Measurements from ENCODE around the gene SNRK. TPM values are rescaled to one million over a fixed set of nuclear protein-coding genes. Genes with fewer than 3 reads are reported as not detected.

Gene SNRK
- total RNA-seq, 1 donor from 2014 or later: 18.2 TPM

GRCh38 chr3:43334976-43335375 is 48.6 kb downstream of the SNRK start:
- H3K9me3 Mint-ChIP-seq: peaks cover 9% of the 10 kb centered on the region
- H3K27me3 Mint-ChIP-seq (ENCODE audit: low read depth): no peaks in the 10 kb centered on the region
- peaks cover 13% of the 10 kb centered on the region for H3K4me1 Mint-ChIP-seq
- TF ChIP-seq CTCF (conservative IDR thresholded peaks at IDR 0.05): no peak
- H3K36me3 Mint-ChIP-seq (ENCODE audit: low read depth): peaks cover 52% of the 10 kb centered on the region
- H3K4me3 Mint-ChIP-seq: no peak overlapping the region
- DNase-seq (ENCODE audit: low read depth, low spot score): no peak
- no peak overlapping the region for H3K27ac Mint-ChIP-seq (ENCODE audit: unreplicated experiment)

GRCh38 chr3:43335799-43336198 is 49.5 kb downstream of the SNRK start:
- Mint-ChIP-seq H3K36me3 (ENCODE audit: low read depth) (peaks cover 57% of the 10 kb centered on the region), H3K27ac (ENCODE audit: unreplicated experiment) (no peak overlapping the region), H3K4me1 (peaks cover 6% of the 10 kb centered on the region), H3K4me3 (no peak overlapping the region), H3K9me3 (peaks cover 10% of the 10 kb centered on the region), H3K27me3 (ENCODE audit: low read depth) (no peaks in the 10 kb centered on the region)
- no peak for TF ChIP-seq CTCF (conservative IDR thresholded peaks at IDR 0.05)
- no peak for DNase-seq (ENCODE audit: low read depth, low spot score)

DNA sequence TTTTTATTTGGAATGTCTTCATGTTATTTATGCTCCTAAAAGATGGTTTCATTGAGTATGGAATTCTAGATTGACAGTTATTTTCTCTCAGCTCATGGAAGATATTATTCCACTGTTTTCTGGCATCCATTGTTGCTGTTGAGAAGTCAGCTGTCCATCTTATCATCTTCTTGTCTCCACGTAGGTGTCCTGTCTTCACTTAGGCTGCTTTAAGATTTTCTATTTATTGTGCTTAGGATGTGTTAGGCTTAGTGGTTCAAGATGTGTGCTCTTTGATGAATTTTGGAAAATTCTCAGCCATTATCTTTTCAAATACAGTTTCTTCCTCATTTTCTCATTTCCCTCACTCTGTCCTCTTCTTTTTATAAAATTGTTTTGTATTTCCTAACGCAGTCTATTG is 52.0 kb downstream of the SNRK start:
- Mint-ChIP-seq H3K9me3 (peaks cover 10% of the 10 kb centered on the region), H3K36me3 (ENCODE audit: low read depth) (peaks cover 55% of the 10 kb centered on the region), H3K27me3 (ENCODE audit: low read depth) (no peaks in the 10 kb centered on the region), H3K4me1 (no peaks in the 10 kb centered on the region), H3K27ac (ENCODE audit: unreplicated experiment) (no peak overlapping the region), H3K4me3 (no peak overlapping the region)
- no peak for DNase-seq (ENCODE audit: low read depth, low spot score)
- no peak for TF ChIP-seq CTCF (conservative IDR thresholded peaks at IDR 0.05)

DNA sequence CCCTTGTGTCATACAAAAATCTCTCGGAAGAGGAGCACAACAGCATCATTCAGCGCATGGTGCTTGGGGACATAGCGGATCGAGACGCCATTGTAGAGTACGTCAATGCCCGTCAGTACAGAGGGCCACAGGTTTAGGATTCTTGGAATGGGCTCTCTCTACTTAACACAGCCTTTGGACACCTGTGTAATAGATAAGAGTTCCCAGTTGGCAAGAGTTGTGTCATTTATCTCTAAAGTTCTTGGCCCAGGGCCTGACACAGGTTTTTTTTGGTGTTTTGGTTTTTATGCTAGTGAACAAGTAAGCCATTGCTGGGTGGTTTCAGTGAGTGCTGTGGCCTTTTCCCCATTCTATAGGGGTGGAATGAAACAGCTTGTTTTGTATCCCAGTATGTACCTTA is 54.1 kb downstream of the SNRK start:
- no peak for DNase-seq (ENCODE audit: low read depth, low spot score)
- H3K27ac Mint-ChIP-seq (ENCODE audit: unreplicated experiment): no peak overlapping the region
- no peak for TF ChIP-seq CTCF (conservative IDR thresholded peaks at IDR 0.05)
- H3K9me3 Mint-ChIP-seq: peaks cover 9% of the 10 kb centered on the region
- peaks cover 64% of the 10 kb centered on the region for H3K36me3 Mint-ChIP-seq (ENCODE audit: low read depth)
- no peak overlapping the region for H3K4me3 Mint-ChIP-seq
- no peaks in the 10 kb centered on the region for H3K27me3 Mint-ChIP-seq (ENCODE audit: low read depth)
- H3K4me1 Mint-ChIP-seq: peaks cover 8% of the 10 kb centered on the region

DNA sequence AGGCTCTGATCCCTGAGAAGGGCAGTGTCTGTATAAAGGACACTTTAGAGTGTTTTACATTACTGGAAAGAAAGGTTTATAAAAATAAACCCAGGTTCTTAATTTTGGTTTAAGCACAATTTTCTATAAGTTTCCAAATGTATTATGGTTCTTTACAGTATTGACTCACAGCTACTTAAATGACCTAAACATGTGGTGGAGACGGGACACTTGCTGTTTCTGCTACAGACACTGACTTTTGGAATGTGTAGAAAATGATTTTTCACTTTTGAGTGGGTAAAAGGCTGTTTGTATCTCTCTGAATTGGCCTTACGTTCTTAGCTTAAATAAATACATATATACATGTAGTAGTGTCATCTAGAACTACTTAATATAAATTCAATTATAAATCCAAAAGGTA is 55.4 kb downstream of the SNRK start:
- H3K4me1 Mint-ChIP-seq: peaks cover 8% of the 10 kb centered on the region
- H3K27ac Mint-ChIP-seq (ENCODE audit: unreplicated experiment): no peak overlapping the region
- no peak overlapping the region for H3K4me3 Mint-ChIP-seq
- DNase-seq (ENCODE audit: low read depth, low spot score): no peak
- no peak for TF ChIP-seq CTCF (conservative IDR thresholded peaks at IDR 0.05)
- H3K36me3 Mint-ChIP-seq (ENCODE audit: low read depth): peaks cover 56% of the 10 kb centered on the region
- peaks cover 5% of the 10 kb centered on the region for H3K9me3 Mint-ChIP-seq
- H3K27me3 Mint-ChIP-seq (ENCODE audit: low read depth): no peaks in the 10 kb centered on the region

DNA sequence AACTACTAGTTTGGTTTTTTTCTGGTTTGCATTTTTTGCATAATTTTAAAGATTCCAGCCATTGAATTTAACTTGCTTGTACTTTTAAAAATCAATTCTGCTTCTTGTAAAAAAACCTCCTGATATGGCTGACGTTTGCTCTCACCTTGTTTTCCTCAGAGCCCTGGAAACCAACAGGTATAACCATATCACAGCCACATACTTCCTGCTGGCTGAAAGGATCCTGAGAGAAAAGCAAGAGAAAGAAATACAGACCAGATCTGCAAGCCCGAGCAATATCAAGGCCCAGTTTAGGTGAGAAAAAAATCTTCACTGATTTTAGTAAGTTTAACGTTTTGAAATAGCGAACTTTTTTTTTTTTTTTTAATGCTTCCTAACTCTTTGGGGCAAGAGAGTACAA is 56.8 kb downstream of the SNRK start:
- DNase-seq (ENCODE audit: low read depth, low spot score): no peak
- Mint-ChIP-seq H3K9me3 (peaks cover 5% of the 10 kb centered on the region), H3K4me1 (peaks cover 8% of the 10 kb centered on the region), H3K27me3 (ENCODE audit: low read depth) (no peaks in the 10 kb centered on the region), H3K36me3 (ENCODE audit: low read depth) (peaks cover 58% of the 10 kb centered on the region), H3K27ac (ENCODE audit: unreplicated experiment) (no peak overlapping the region), H3K4me3 (no peak overlapping the region)
- no peak for TF ChIP-seq CTCF (conservative IDR thresholded peaks at IDR 0.05)
